GM15510 (cell line): Measurements from ENCODE around the gene ASIC3.

ENCODE experiments used
- POLR2A ChIP-seq: IDR thresholded peaks from 3 replicates; pipeline ENCODE4 v1.6.1; 2011; ENCODE audit warnings: borderline replicate concordance; ENCODE audit not compliant: insufficient read length; ENCODE audit errors: extremely low read depth

The ASIC3 gene

GRCh38 chr7:151040616-151041375 lies 7.5 kb upstream of the ASIC3 start:
- TF ChIP-seq POLR2A = no peak

- no peak for TF ChIP-seq POLR2A
Measured at GRCh38 chr7:151043959-151044358, 4.4 kb upstream of the ASIC3 start.

- TF ChIP-seq POLR2A = no peak
Measured at GRCh38 chr7:151045262-151045661, 3.1 kb upstream of the ASIC3 start.

- no peak for TF ChIP-seq POLR2A
Measured at GRCh38 chr7:151045967-151046366, 2.4 kb upstream of the ASIC3 start.

- TF ChIP-seq POLR2A = no peak
Measured at GRCh38 chr7:151046603-151047573, 1.4 kb upstream of the ASIC3 start.

GRCh38 chr7:151048911-151049463 lies 656 bp downstream of the ASIC3 start:
- TF ChIP-seq POLR2A = no peak

- no peak for TF ChIP-seq POLR2A
Measured at GRCh38 chr7:151051108-151051507, 2.8 kb downstream of the ASIC3 start.

GRCh38 chr7:151053096-151053495 lies 4.8 kb downstream of the ASIC3 start:
- TF ChIP-seq POLR2A = no peak

GRCh38 chr7:151053751-151054150 lies 5.4 kb downstream of the ASIC3 start:
- no peak for TF ChIP-seq POLR2A

GRCh38 chr7:151056283-151056665 lies 7.9 kb downstream of the ASIC3 start:
- TF ChIP-seq POLR2A = no peak

GRCh38 chr7:151056666-151057505 lies 8.6 kb downstream of the ASIC3 start:
- no peak for TF ChIP-seq POLR2A

- no peak for TF ChIP-seq POLR2A
Measured at GRCh38 chr7:151057506-151057988, 9.2 kb downstream of the ASIC3 start, which contains the start of gene CDK5. Gene CDK5 (minus strand): TSS chr7:151057897. CDS start chr7:151057848, 49 bp downstream.

GRCh38 chr7:151057989-151058780 lies 9.9 kb downstream of the ASIC3 start:
- TF ChIP-seq POLR2A = peak; percentile 67

GRCh38 chr7:151058781-151059366 lies 10.5 kb downstream of the ASIC3 start:
- TF ChIP-seq POLR2A = no peak
